Measurements from ENCODE around the gene CASP5.

GRCh38 chr11:105003151-105003550, 19.8 kb downstream of the CASP5 start:
- no peak for TF ChIP-seq CTCF (IDR thresholded peaks at IDR 0.05; ENCODE audit: low read depth, low read length, missing input control)
- TF ChIP-seq RAD21 (IDR thresholded peaks at IDR 0.05) = no peak
- no peak for TF ChIP-seq FOXA1 (IDR thresholded peaks at IDR 0.05)
- no peak for TF ChIP-seq MAX (IDR thresholded peaks at IDR 0.05)
- TF ChIP-seq SP1 (IDR thresholded peaks at IDR 0.05) = no peak
- TF ChIP-seq EGR1 (IDR thresholded peaks at IDR 0.05; ENCODE audit: low read depth in 2 of 2) = no peak
- TF ChIP-seq HNF4A (conservative IDR thresholded peaks at IDR 0.05) = no peak
- no peak for TF ChIP-seq YY1 (IDR thresholded peaks at IDR 0.05)
- no peak for TF ChIP-seq REST (IDR thresholded peaks at IDR 0.05)
- TF ChIP-seq JUND (IDR thresholded peaks at IDR 0.05) = no peak
